ENCODE measurements around the gene ALKBH2. TPM values are rescaled to one million over a fixed set of nuclear protein-coding genes. Genes with fewer than 3 reads are reported as not detected.
A peak's percentile ranks its signal among the peaks of the same experiment; 100 is the strongest.

The ALKBH2 gene
- total and polyA plus RNA-seq, 11 donors, result 5.1 to 18.0 (median 8.2) TPM

DNA sequence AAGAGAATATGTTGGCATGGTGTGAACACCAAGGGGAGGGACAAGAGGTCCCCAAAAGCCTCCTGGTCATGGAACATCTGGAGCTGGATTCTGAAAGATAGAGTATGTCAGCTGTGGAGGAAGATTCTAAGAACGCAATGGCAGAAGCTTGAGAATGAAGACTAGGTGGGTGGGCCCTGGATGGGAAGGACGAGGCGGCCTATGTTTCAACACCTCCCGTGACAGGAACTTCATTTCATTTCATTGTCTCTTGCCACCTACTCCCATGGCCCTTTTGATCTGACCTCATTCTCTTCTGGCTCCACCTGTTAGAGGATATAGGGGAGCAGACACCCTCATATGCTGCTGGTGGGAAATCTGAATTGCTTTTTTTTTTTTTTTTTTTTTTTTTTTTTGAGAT lies 7.5 kb upstream of the ALKBH2 start:
- Histone ChIP-seq H3K36me3 (peaks cover 0 to 60% (median 42%) of the 10 kb centered on the region in 9 donors), H3K4me1 (peaks cover 0 to 26% (median 18%) of the 10 kb centered on the region in 12 donors), H3K9me3 (no peaks in the 10 kb centered on the region), H3K4me3 (no peak overlapping the region), H3K27me3 (no peaks in the 10 kb centered on the region), H3K27ac (peak overlapping the region in 1 of 12 donors; percentile 96)
- TF ChIP-seq, protein P1, sequence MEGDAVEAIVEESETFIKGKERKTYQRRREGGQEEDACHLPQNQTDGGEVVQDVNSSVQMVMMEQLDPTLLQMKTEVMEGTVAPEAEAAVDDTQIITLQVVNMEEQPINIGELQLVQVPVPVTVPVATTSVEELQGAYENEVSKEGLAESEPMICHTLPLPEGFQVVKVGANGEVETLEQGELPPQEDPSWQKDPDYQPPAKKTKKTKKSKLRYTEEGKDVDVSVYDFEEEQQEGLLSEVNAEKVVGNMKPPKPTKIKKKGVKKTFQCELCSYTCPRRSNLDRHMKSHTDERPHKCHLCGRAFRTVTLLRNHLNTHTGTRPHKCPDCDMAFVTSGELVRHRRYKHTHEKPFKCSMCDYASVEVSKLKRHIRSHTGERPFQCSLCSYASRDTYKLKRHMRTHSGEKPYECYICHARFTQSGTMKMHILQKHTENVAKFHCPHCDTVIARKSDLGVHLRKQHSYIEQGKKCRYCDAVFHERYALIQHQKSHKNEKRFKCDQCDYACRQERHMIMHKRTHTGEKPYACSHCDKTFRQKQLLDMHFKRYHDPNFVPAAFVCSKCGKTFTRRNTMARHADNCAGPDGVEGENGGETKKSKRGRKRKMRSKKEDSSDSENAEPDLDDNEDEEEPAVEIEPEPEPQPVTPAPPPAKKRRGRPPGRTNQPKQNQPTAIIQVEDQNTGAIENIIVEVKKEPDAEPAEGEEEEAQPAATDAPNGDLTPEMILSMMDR (IDR thresholded peaks at IDR 0.05), result no peak
- 90 to 92% (median 91%) methylated on average over 4 of the region's 4 CpGs for WGBS, 4 donors
- intact Hi-C loops (cut with DNase I), result loop anchor here in 1 of 10 donors (10.0 kb wide), 1 partner anchor 284 kb away; no protein-coding TSS in a partner anchor
- ATAC-seq, result no peak
- DNase-seq, result no peak

- intact Hi-C loops (cut with DNase I), result loop anchor here (5.0 to 10.0 kb wide), 8 partner anchors 145 to 537 kb away; partner anchors contain the start of genes ISCU (in 5 of the 10), SART3 (in 5 of the 10), DAO (in 2 of the 10) and SSH1 (in 1 of the 10)
- ATAC-seq (no peak), DNase-seq (no peak)
- Histone ChIP-seq H3K4me1 (peaks cover 0 to 26% (median 18%) of the 10 kb centered on the region in 12 donors), H3K9me3 (no peaks in the 10 kb centered on the region), H3K27me3 (no peaks in the 10 kb centered on the region), H3K36me3 (peaks cover 0 to 48% (median 30%) of the 10 kb centered on the region in 9 donors), H3K27ac (peak overlapping the region in 6 of 12 donors; percentile 85 to 96 (median 91)), H3K4me3 (peak overlapping the region in 8 of 12 donors; percentile 13 to 91 (median 72))
- 82 to 86% (median 83%) methylated on average over 12 of the region's 12 CpGs for WGBS, 4 donors
- TF ChIP-seq, protein P1 (IDR thresholded peaks at IDR 0.05), result no peak
- no peak for TF ChIP-seq POLR2A (IDR thresholded peaks at IDR 0.05)
These were observed 6.3 kb upstream of the ALKBH2 start for GRCh38 chr12:109099431-109100020.

DNA sequence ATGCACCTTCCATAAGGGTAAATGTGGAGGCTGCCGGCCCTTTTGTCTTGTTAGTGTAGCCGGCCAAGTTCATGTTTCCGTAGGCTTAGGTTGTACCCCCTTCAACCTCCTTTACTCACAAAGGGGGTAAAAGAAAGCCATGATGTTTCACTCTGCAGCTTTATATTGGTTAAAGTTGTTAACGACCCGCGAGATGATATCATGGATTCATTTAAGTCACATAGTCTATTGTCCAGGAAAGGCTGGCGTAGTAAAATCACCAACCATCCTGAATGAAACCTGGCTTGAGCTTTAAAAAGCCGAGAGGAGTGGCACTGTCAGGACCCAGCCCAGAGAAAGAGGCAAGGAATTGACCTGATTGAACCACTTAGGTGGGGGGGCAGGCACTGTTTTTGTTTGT lies 5.4 kb upstream of the ALKBH2 start:
- peak overlapping the region; percentile 76 to 96 (median 83) for H3K27ac ChIP-seq
- H3K4me1 ChIP-seq, result peaks cover 0 to 28% (median 19%) of the 10 kb centered on the region in 12 donors
- peak overlapping the region; percentile 56 to 91 (median 72) for H3K4me3 ChIP-seq
- ATAC-seq (no peak), DNase-seq (no peak)
- H3K27me3 ChIP-seq, result no peaks in the 10 kb centered on the region
- peaks cover 0 to 39% (median 21%) of the 10 kb centered on the region in 9 donors for H3K36me3 ChIP-seq
- H3K9me3 ChIP-seq, result no peaks in the 10 kb centered on the region
- intact Hi-C loops (cut with DNase I), result loop anchor here (5.0 to 10.0 kb wide), 8 partner anchors 144 to 536 kb away; partner anchors contain the start of genes ISCU (in 5 of the 10), SART3 (in 5 of the 10), DAO (in 2 of the 10) and SSH1 (in 1 of the 10)
- no peak for TF ChIP-seq POLR2A (IDR thresholded peaks at IDR 0.05)
- TF ChIP-seq, protein P1 (IDR thresholded peaks at IDR 0.05), result no peak
- WGBS, 4 donors, result 2 to 5% (median 3%) methylated on average over 8 of the region's 8 CpGs

DNA sequence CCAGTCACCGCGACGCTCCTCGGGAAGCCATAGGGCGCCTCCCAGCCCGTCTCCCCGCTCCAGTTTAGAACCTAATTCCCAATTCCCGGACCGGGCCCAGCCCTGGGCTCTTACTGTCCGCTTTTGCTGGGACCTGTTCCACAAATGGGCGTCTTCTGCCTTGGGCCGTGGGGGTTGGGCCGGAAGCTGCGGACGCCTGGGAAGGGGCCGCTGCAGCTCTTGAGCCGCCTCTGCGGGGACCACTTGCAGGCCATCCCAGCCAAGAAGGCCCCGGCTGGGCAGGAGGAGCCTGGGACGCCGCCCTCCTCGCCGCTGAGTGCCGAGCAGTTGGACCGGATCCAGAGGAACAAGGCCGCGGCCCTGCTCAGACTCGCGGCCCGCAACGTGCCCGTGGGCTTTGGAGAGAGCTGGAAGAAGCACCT lies 4.9 kb upstream of the ALKBH2 start:
- Histone ChIP-seq H3K4me3 (peak overlapping the region; percentile 56 to 91 (median 72)), H3K27ac (peak overlapping the region; percentile 76 to 96 (median 83)), H3K4me1 (peaks cover 0 to 32% (median 21%) of the 10 kb centered on the region in 12 donors), H3K36me3 (peaks cover 0 to 34% (median 17%) of the 10 kb centered on the region in 9 donors), H3K9me3 (no peaks in the 10 kb centered on the region), H3K27me3 (no peaks in the 10 kb centered on the region)
- TF ChIP-seq POLR2A (IDR thresholded peaks at IDR 0.05), result peak in 1 of 2 donors; percentile 53
- TF ChIP-seq, protein P1 (IDR thresholded peaks at IDR 0.05), result peak in 1 of 12 donors; percentile 14
- 0 to 1% (median 0%) methylated on average over 2 to 32 of the region's 32 CpGs for WGBS, 4 donors
- ATAC-seq (peak; percentile 39 to 69 (median 58)), DNase-seq (peak in 4 of 5 donors; percentile 78 to 88 (median 83))
- intact Hi-C loops (cut with DNase I), result loop anchor here (5.0 to 10.0 kb wide), 8 partner anchors 143 to 536 kb away; partner anchors contain the start of genes ISCU (in 5 of the 10), SART3 (in 5 of the 10), DAO (in 2 of the 10) and SSH1 (in 1 of the 10)
